Cardiac fibroblast (primary cell): ENCODE measurements around the gene TNFRSF1B.

ENCODE experiments used
- DNase-seq, 2 donors: peaks; one replicate each; pipeline versions ENCODE4 v3.0.0 to v3.0.0-alpha.2; 2010; ENCODE audit warnings: low read depth in 2 of 2
- H3K4me3 ChIP-seq, 2 donors: replicated peaks in 1 of 2; 1 replicate in 1 of 2; 2 replicates in 1 of 2; pipeline ENCODE4 v1.5.1; 2011; ENCODE audit warnings: low read depth in 2 of 2, low read length in 2 of 2, mild to moderate bottlenecking in 2 of 2, moderate library complexity in 1 of 2
- TF ChIP-seq, protein P1 (sequence below): IDR thresholded peaks from one replicate; pipeline ENCODE4 v1.5.1; 2011; ENCODE audit warnings: low read depth, mild to moderate bottlenecking, low read length, inconsistent platforms

The TNFRSF1B gene

DNA sequence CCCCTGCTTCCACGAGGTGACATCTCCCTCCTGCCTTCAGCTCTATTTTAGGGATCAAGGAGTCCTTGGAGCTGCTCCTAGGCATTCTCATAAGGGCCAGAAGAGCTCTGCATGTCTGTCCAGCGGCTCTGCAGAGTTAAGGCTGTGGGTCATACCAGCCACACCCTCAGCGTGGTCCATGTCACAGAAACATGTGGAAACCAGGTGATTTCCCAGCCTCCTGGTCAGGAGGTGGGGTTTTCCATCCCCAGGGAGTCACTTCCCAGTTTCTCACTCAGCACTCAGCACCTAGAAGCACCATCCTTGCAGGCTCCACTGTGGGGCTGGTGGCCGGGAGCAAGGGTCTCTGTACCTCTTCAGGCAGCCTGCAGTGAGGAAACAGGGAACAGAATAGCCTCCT is 1.4 kb upstream of the TNFRSF1B start:
- no peak for DNase-seq
- H3K4me3 ChIP-seq: no peak overlapping the region
- TF ChIP-seq, protein P1, sequence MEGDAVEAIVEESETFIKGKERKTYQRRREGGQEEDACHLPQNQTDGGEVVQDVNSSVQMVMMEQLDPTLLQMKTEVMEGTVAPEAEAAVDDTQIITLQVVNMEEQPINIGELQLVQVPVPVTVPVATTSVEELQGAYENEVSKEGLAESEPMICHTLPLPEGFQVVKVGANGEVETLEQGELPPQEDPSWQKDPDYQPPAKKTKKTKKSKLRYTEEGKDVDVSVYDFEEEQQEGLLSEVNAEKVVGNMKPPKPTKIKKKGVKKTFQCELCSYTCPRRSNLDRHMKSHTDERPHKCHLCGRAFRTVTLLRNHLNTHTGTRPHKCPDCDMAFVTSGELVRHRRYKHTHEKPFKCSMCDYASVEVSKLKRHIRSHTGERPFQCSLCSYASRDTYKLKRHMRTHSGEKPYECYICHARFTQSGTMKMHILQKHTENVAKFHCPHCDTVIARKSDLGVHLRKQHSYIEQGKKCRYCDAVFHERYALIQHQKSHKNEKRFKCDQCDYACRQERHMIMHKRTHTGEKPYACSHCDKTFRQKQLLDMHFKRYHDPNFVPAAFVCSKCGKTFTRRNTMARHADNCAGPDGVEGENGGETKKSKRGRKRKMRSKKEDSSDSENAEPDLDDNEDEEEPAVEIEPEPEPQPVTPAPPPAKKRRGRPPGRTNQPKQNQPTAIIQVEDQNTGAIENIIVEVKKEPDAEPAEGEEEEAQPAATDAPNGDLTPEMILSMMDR: no peak

DNA sequence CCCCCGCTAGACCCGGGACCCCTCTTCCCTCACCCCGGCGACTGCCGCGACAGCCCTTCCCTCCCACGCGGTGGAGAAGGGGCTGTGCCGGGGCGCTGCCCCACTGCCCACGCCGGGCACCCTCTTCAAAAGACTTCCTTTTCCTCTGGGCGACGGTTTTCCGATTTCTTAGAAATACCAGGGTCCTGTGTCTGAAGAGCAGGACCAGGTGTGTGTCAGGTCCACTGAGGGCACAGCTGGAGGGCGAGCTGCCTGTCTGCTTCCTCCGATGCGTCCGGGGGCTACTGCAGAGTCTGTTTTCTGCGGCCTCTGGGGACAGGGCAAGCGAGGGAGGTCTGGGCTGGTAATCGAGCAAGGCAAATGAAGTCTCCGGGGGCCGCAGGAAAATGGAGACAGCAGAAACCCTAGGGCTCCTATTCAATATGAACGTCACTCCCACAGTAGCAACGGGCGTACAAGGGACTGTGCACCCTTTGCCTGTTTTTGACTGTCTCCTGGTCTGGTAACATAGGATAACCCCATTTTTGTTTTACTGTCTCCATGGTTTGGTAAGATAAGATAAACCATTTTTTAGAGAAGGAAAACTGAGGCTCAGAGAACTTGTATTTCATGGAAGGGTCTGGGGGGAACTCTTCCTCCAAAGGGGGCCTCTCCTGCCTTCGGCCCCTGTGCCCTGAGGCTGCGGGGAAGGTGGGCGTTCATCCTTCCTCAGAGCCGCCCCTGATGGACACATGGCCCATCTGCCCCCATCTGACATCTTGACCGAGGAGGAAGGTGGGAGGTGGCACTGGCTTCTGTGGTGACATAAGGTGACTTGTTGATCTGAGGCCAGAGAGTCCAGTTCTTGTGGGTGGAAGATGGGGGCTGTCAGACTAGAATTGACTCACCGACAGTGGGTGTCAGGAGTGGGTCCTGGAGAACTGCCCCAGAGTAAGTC is 970 bp downstream of the TNFRSF1B start:
- TF ChIP-seq, protein P1: no peak

DNA sequence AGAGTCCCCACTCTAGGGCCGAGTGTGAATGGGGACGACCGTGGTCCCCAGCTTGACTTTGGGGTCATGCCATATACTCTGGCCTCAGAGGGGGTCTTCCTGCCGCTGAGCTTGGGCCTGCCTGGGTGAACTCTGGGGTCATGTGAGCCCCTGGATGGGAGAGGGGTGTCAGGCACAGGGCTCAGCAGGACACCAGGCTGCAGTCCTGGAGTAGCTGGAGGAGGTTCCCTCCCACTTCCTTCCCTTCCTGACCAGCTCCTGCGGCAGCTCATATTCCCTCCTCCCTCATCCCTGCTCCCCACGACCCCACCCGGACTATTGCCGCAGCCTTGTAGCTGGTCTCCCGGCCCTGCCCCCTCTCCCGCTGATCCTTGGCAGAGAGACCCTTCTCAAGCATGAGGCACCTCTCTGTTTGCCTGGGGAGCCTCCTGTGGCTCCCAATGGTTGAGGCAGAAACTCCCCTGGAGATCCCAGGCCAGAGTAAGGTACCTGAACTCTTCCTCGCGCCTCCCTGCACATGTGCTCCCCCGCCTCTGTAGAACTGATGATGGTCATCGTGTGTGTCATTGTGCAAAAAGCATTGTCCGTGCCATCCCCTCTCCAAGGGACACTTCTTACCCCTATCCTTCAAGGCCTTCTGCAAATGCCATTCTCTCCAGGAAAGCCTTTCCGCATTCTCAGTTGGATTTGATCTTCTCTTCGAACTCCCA is 1.8 kb downstream of the TNFRSF1B start:
- H3K4me3 ChIP-seq: peak overlapping the region; percentile 64 to 81
- peak in 1 of 2 donors; percentile 31 for DNase-seq
- TF ChIP-seq, protein P1: no peak

More for the DNA sequence above, 970 bp downstream of the TNFRSF1B start:
- H3K4me3 ChIP-seq: peak overlapping the region; percentile 64 to 81
- DNase-seq: no peak

DNA sequence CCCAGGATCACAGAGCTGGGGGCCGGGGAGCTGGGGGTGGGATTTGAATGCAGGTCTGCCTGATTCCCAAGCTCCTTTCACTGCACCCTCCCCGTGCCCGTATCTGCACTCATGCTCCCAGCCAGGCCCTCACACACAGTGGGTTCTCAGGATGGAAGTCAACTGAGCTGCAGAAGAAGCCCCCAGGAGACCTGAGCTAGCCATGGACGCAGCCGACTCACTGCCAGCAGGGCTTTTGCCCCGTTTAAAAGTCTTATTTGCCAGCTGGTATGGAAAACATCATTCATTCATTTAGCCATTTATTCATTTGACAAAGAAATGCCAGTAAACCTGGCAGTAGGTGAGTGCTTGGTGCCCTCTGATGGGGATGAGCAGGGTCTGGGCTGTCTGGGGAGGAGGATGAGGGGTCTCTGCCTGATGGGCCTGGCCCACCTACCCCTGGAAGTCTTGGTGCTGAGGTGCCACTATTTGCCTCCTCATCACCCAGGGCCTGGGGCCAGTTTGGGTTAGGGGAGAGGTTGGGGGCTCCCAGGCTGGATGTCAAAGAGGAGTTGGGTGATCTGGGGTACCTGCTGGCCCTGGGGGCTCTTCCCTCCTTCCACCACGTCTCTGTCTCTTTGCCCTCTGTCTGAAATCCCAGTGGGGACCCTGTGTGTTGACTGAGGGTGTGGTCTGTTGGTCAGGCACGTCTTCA is 2.8 kb downstream of the TNFRSF1B start:
- TF ChIP-seq, protein P1: no peak
- no peak overlapping the region for H3K4me3 ChIP-seq
- DNase-seq: no peak

DNA sequence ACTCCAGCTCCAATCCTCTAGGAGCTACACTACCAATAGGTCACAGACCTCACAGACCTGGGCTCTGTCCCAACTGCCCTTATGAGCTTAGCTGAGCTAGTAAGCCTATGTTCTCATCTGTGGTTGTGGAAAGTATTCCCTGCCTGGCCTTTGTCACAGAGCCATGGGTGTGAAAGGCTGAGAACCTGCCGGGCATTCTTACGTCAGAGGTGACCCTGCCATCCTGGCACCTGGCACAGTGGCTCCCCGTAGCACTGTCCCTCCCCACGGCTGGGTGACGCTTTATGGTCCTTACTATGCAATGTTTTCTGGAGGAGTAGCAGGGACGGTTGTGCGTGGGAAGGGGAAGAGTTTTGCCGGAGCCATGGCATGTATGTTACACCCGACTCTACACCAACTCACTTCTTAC is 3.5 kb downstream of the TNFRSF1B start:
- TF ChIP-seq, protein P1: no peak
- no peak overlapping the region for H3K4me3 ChIP-seq
- no peak for DNase-seq

DNA sequence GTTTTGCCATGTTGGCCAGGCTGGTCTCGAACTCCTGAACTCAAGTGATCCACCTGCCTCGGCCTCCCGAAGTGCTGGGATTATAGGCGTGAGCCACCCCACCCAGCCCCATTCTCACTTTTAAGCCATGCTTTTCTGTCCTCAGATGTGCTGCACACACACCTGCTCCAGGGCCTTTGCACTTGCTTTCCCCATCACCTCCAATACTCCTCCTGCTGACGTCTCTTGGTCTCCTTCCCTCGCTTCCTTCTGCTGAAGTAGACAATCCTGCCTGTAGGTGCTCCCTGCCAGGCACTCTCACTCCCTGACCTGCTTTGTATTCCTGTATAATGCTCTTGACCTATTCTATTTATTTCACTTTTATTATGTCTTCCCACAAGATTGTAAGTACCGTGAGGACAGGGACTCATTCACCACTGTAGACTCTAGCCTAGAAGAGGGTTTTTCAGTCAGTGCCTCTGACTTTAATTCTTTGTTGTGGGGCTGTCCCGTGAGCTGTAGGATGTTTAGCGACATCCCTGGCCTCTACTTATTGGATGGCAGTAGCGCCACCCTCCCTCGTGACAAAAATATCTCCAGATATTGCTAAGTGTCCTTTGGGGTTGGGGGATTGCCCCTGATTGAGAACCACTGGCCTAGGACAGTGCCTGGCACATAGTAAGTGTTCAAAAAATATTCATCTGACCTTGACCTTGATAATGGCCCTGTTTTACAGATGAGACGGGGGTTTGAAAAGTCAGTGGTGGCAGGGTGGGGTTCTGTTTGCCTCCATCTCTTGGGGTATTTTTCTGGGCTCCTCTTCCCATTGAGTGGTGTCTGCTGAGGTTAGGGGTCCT is 4.6 kb downstream of the TNFRSF1B start:
- TF ChIP-seq, protein P1: no peak
- DNase-seq: no peak
- no peak overlapping the region for H3K4me3 ChIP-seq
